K562 (cell line): Measurements from ENCODE around the gene CUL5. TPM values are rescaled to one million over a fixed set of nuclear protein-coding genes. Genes with fewer than 3 reads are reported as not detected.

ENCODE experiments used
- ATAC-seq: fragments of 200-7000 bp; cut with Tn5 transposase; 3 replicates; pipeline ENCODE4 v1.9.1; 2020; ENCODE audit warnings: moderate library complexity
- BruUV-seq: library from RNA; stranded (reverse); fragments of 400-500 nt; replicated peaks from 2 replicates; lab custom pipeline; 2021; lab: Mats Ljungman, UMichigan
- CTCF ChIA-PET: fragments of 300-600 bp; formaldehyde crosslinking; extraction: SDS; loops from one replicate; lab custom pipeline; 2021; ENCODE audit warnings: low intra/inter-chr PET ratio; lab: Yijun Ruan, JAX
- POLR2A ChIA-PET: fragments of 300-600, 350-650 bp; sonication (Branson Sonifier 250); formaldehyde crosslinking; extraction: SDS; loops from one replicate; lab custom pipeline; 2021; ENCODE audit warnings: antibody characterized with exemption, inconsistent platforms; lab: Yijun Ruan, JAX
- DNase-seq, 4 experiments: peaks; one replicate each; pipeline versions ENCODE4 v3.0.0 to v3.0.0-alpha.2; 2011 to 2018; ENCODE audit warnings: low spot score in 3 of 4, mixed read lengths in 3 of 4; ENCODE audit errors: extremely low read depth in 1 of 4
- FAIRE-seq: peaks from 2 replicates; lab custom pipeline; 2011; peaks lifted over from hg19 to GRCh38; lab: Jason Lieb, UNC
- H2AFZ ChIP-seq: 2 replicates; pipeline ENCODE4 v1.6.0; 2011; ENCODE audit warnings: low read depth, low read length, control low read depth, inconsistent platforms
- H3K27ac ChIP-seq: fragments of 200-600 bp; 3 replicates; pipeline ENCODE4 v1.8.0; 2011; ENCODE audit warnings: low read depth, mild to moderate bottlenecking, control low read depth, inconsistent platforms, low read length, moderate library complexity, mixed read lengths; ENCODE audit errors: extremely low read depth
- H3K27me3 ChIP-seq, 2 experiments: fragments of 300-600 bp in 1 of 2; 2 replicates in 1 of 2; 3 replicates in 1 of 2; pipeline versions ENCODE4 v1.6.0 to v1.8.0; 2011; ENCODE audit warnings: inconsistent platforms in 2 of 2, low read length in 2 of 2, mild to moderate bottlenecking in 1 of 2, mixed read lengths in 1 of 2, moderate library complexity in 1 of 2; ENCODE audit not compliant: control insufficient read depth in 2 of 2, insufficient read depth in 2 of 2
- H3K36me3 ChIP-seq: fragments of 300-600 bp; 3 replicates; pipeline ENCODE4 v1.8.0; 2011; ENCODE audit warnings: mild to moderate bottlenecking, low read length, inconsistent platforms; ENCODE audit not compliant: control insufficient read depth, insufficient read depth
- H3K4me1 ChIP-seq, 2 experiments: fragments of 200-600 bp in 1 of 2; replicated peaks in 1 of 2; 2 replicates in 1 of 2; 3 replicates in 1 of 2; pipeline versions ENCODE4 v1.5.1 to v1.8.0; 2011; ENCODE audit warnings: inconsistent platforms in 2 of 2, low read length in 2 of 2, mild to moderate bottlenecking in 1 of 2, mixed read lengths in 1 of 2, moderate library complexity in 1 of 2; ENCODE audit not compliant: control insufficient read depth in 2 of 2, insufficient read depth in 2 of 2
- H3K4me2 ChIP-seq: 2 replicates; pipeline ENCODE4 v1.6.1; 2011; ENCODE audit warnings: low read length, control low read depth, inconsistent platforms, mixed read lengths; ENCODE audit not compliant: insufficient read depth
- H3K4me3 ChIP-seq: fragments of 200-600 bp; sonication (generic), shearing (Covaris generic); 2 replicates; pipeline ENCODE4 v1.5.1; 2016; ENCODE audit warnings: control low read depth, inconsistent platforms
- H3K79me2 ChIP-seq: fragments of 200-600 bp; 3 replicates; pipeline ENCODE4 v1.8.0; 2011; ENCODE audit warnings: low read length, inconsistent platforms; ENCODE audit not compliant: control insufficient read depth, insufficient read depth
- H3K9ac ChIP-seq, 2 experiments: 2 replicates each; pipeline versions ENCODE4 v1.6.0 to v1.6.1; 2011; ENCODE audit warnings: low read depth in 2 of 2, low read length in 2 of 2, control low read depth in 1 of 2, inconsistent platforms in 1 of 2, mild to moderate bottlenecking in 1 of 2, mixed read lengths in 1 of 2; ENCODE audit not compliant: insufficient read depth in 1 of 2
- H3K9me1 ChIP-seq: one replicate; pipeline ENCODE4 v1.6.0; 2011; ENCODE audit warnings: inconsistent platforms, mild to moderate bottlenecking, low read length, moderate library complexity; ENCODE audit not compliant: control insufficient read depth, insufficient read depth
- H3K9me3 ChIP-seq: replicated peaks from 2 replicates; pipeline ENCODE4 v1.5.1; 2011; ENCODE audit warnings: low read depth, low read length, inconsistent platforms; ENCODE audit not compliant: control insufficient read depth, insufficient read depth
- H4K20me1 ChIP-seq: replicated peaks from 2 replicates; pipeline ENCODE4 v1.6.1; 2011; ENCODE audit warnings: low read length, inconsistent platforms, mixed read lengths; ENCODE audit not compliant: control insufficient read depth, insufficient read depth
- CBX5 ChIP-seq: IDR thresholded peaks from 2 replicates; pipeline ENCODE4 v1.6.1; 2014; ENCODE audit warnings: low read depth, borderline replicate concordance
- CTBP1 ChIP-seq: fragments of 450-650 bp; IDR thresholded peaks from 2 replicates; pipeline ENCODE4 v1.6.1; 2016; ENCODE audit warnings: borderline replicate concordance
- GTF2B ChIP-seq: IDR thresholded peaks from 2 replicates; pipeline ENCODE4 v1.6.1; 2011; ENCODE audit not compliant: insufficient read length; ENCODE audit errors: extremely low read depth
- MAFF ChIP-seq: IDR thresholded peaks from 2 replicates; pipeline ENCODE4 v1.6.1; 2012; ENCODE audit warnings: low read length, improper control_type of control experiment
- NCOA6 ChIP-seq: fragments of 450-650 bp; IDR thresholded peaks from 2 replicates; pipeline ENCODE4 v1.6.1; 2017; ENCODE audit warnings: mild to moderate bottlenecking
- SLC30A9 ChIP-seq: fragments of 250-450 bp; sonication (Bioruptor Pico); IDR thresholded peaks from 2 replicates; pipeline ENCODE4 v1.8.0; 2022; ENCODE audit warnings: mild to moderate bottlenecking, moderate library complexity
- SMARCA4 ChIP-seq: fragments of 450-650 bp; IDR thresholded peaks from 2 replicates; pipeline ENCODE4 v1.6.1; 2016
- YY1 ChIP-seq, 3 experiments: IDR thresholded peaks; 2 replicates each; pipeline ENCODE4 v1.6.1; 2011; ENCODE audit warnings: low read length in 2 of 3, mild to moderate bottlenecking in 2 of 3, moderate library complexity in 2 of 3, borderline replicate concordance in 1 of 3, control low read depth in 1 of 3, low read depth in 1 of 3; ENCODE audit not compliant: insufficient read depth in 3 of 3, insufficient replicate concordance in 2 of 3, control insufficient read depth in 1 of 3, insufficient read length in 1 of 3; ENCODE audit errors: extremely low read depth in 1 of 3
- ZFP36 ChIP-seq: fragments of 150-350 bp; IDR thresholded peaks from 2 replicates; pipeline ENCODE4 v1.6.1; 2018; ENCODE audit warnings: low read length, low read depth; ENCODE audit not compliant: partially characterized antibody
- ZNF12 ChIP-seq: sonication (generic); formaldehyde crosslinking; IDR thresholded peaks from 2 replicates; pipeline ENCODE4 v1.4.0; 2020; ENCODE audit warnings: mild to moderate bottlenecking, missing genetic modification reagents
- WGBS: fragments of 100-300 bp; shearing (Covaris generic); methylation state at CpG from one replicate; pipeline ENCODE4 v1.1.6; 2016; ENCODE audit warnings: low coverage, mixed read lengths; ENCODE audit not compliant: insufficient coverage; ENCODE audit errors: missing lambda C conversion rate; 5-methylcytosine and 5-hydroxymethylcytosine counted together
- in situ Hi-C: fragments of 300-500 bp; cut with MboI; formaldehyde crosslinking; loops from 4 replicates; pipeline ENCODE4 v1.15.0; 2018; ENCODE audit warnings: inconsistent platforms, mixed read lengths
- intact Hi-C: fragments of 100-400 bp; cut with micrococcal nuclease; formaldehyde crosslinking; loops from 2 replicates; pipeline ENCODE4 v1.14.2; 2022
- polyA plus RNA-seq, 8 experiments: library from polyadenylated mRNA; depleted of rRNA in 4 of 8; stranded (reverse) in 5 of 8; unstranded in 3 of 8; fragments of >200 nt; fragmentation: Nextera tagmentation in 2 of 8; fragmentation: Illumina TruSeq in 1 of 8; extraction: Ambion mirVana in 2 of 8; extraction: Trizol in 1 of 8; gene quantifications; 2 replicates each; pipeline versions ENCODE4 v1.2.1 to v1.2.3, GENCODE V29; 2011 to 2014; ENCODE audit warnings: inconsistent platforms in 1 of 8, missing spikeins in 1 of 8
- total RNA-seq, 7 experiments: library from RNA; depleted of rRNA in 6 of 7; stranded (reverse); fragments of >200 nt in 6 of 7; fragmentation: Illumina TruSeq in 2 of 7; extraction: Trizol in 2 of 7; gene quantifications; 2 replicates each; pipeline versions ENCODE4 v1.2.1 to v1.2.3, GENCODE V29; 2011 to 2021; ENCODE audit warnings: low replicate concordance in 1 of 7
- TF ChIP-seq, protein P1 (sequence below): fragments of 250-450 bp; sonication (Bioruptor Pico); IDR thresholded peaks from 2 replicates; pipeline ENCODE4 v1.4.0; 2020; ENCODE audit warnings: mild to moderate bottlenecking, moderate library complexity

CUL5 gene
- total and polyA plus RNA-seq, 9 of the 15 experiments (the other 6 are each of a cell fraction or from before 2014, with no cell fraction given) = 14.3 to 45.9 (median 23.0) TPM

- Histone ChIP-seq H3K27me3 (no peaks in the 10 kb centered on the region), H3K36me3 (peaks cover 53% of the 10 kb centered on the region), H4K20me1 (no peaks in the 10 kb centered on the region), H3K27ac (no peak overlapping the region), H3K9me1 (no peaks in the 10 kb centered on the region), H3K4me3 (no peak overlapping the region), H3K4me1 (no peaks in the 10 kb centered on the region), H2AFZ (no peak overlapping the region), H3K79me2 (peaks cover 8% of the 10 kb centered on the region; the same call in 1 of the 3 replicates), H3K9ac (no peak overlapping the region), H3K9me3 (no peaks in the 10 kb centered on the region; the same call in 1 of the 2 replicates), H3K4me2 (no peak overlapping the region)
- ChIA-PET CTCF (no interaction called here), POLR2A (no interaction called here)
- in situ Hi-C loops = no loop called here
- ATAC-seq (no peak), DNase-seq (no peak), FAIRE-seq (no peak)
- intact Hi-C loops = no loop called here
- no TSS peak for BruUV-seq
- WGBS = 96% methylated on average over 2 of the region's 2 CpGs
- TF ChIP-seq CTBP1 (no peak), ZNF12 (no peak), MAFF (no peak), NCOA6 (no peak)
These were observed 53.6 kb downstream of the CUL5 start for GRCh38 chr11:108062336-108062735.

GRCh38 chr11:108063410-108063809 is 54.7 kb downstream of the CUL5 start:
- peaks cover 49% of the 10 kb centered on the region for H3K36me3 ChIP-seq
- FAIRE-seq = no peak
- no TSS peak for BruUV-seq
- no peak for TF ChIP-seq CBX5
- no peak for TF ChIP-seq ZFP36
- no peak for TF ChIP-seq GTF2B
- TF ChIP-seq SLC30A9 (CRISPR knock-in tag) = no peak
- no peak for TF ChIP-seq SMARCA4
- TF ChIP-seq, protein P1, sequence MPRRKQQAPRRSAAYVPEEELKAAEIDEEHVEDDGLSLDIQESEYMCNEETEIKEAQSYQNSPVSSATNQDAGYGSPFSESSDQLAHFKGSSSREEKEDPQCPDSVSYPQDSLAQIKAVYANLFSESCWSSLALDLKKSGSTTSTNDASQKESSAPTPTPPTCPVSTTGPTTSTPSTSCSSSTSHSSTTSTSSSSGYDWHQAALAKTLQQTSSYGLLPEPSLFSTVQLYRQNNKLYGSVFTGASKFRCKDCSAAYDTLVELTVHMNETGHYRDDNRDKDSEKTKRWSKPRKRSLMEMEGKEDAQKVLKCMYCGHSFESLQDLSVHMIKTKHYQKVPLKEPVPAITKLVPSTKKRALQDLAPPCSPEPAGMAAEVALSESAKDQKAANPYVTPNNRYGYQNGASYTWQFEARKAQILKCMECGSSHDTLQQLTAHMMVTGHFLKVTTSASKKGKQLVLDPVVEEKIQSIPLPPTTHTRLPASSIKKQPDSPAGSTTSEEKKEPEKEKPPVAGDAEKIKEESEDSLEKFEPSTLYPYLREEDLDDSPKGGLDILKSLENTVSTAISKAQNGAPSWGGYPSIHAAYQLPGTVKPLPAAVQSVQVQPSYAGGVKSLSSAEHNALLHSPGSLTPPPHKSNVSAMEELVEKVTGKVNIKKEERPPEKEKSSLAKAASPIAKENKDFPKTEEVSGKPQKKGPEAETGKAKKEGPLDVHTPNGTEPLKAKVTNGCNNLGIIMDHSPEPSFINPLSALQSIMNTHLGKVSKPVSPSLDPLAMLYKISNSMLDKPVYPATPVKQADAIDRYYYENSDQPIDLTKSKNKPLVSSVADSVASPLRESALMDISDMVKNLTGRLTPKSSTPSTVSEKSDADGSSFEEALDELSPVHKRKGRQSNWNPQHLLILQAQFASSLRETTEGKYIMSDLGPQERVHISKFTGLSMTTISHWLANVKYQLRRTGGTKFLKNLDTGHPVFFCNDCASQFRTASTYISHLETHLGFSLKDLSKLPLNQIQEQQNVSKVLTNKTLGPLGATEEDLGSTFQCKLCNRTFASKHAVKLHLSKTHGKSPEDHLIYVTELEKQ (CRISPR knock-in tag) = no peak
- TF ChIP-seq YY1 (IDR thresholded peaks at IDR 0.05; ENCODE audit: borderline replicate concordance in 1 of 3, control insufficient read depth in 1 of 3, extremely low read depth in 1 of 3, insufficient read depth in 3 of 3, insufficient read length in 1 of 3, insufficient replicate concordance in 2 of 3, low read depth in 1 of 3, low read length in 2 of 3) = no peak

More at GRCh38 chr11:108063410-108063809, 54.7 kb downstream of the CUL5 start:
- no peak overlapping the region for H3K9ac ChIP-seq
- ChIA-PET POLR2A (interaction anchor here (1.4 kb wide), 1 partner anchor 10 kb away, joined by 4 read pairs; no protein-coding TSS in a partner anchor), CTCF (no interaction called here)
- no peaks in the 10 kb centered on the region; the same call in 1 of the 2 replicates for H3K9me3 ChIP-seq
- H3K27me3 ChIP-seq = no peaks in the 10 kb centered on the region
- H3K4me1 ChIP-seq = no peaks in the 10 kb centered on the region
- H4K20me1 ChIP-seq = no peaks in the 10 kb centered on the region
- no peak overlapping the region for H3K27ac ChIP-seq
- no peak overlapping the region for H3K4me2 ChIP-seq
- H3K79me2 ChIP-seq = peaks cover 8% of the 10 kb centered on the region; the same call in 1 of the 3 replicates
- no peaks in the 10 kb centered on the region for H3K9me1 ChIP-seq
- DNase-seq (no peak), ATAC-seq (no peak)
- WGBS = 94% methylated on average over 2 of the region's 2 CpGs
- intact Hi-C loops (no loop called here), in situ Hi-C loops (no loop called here)
- no peak overlapping the region for H2AFZ ChIP-seq
- H3K4me3 ChIP-seq = no peak overlapping the region
